Fibroblast of lung (primary cell): ENCODE results near the gene OTC. TPM values are rescaled to one million over a fixed set of nuclear protein-coding genes. Genes with fewer than 3 reads are reported as not detected.

ENCODE experiments used
- DNase-seq, 2 donors: peaks; one replicate each; pipeline versions ENCODE4 v3.0.0 to v3.0.0-alpha.2; 2010; ENCODE audit warnings: low read depth in 2 of 2
- H2AFZ ChIP-seq: 2 replicates; pipeline ENCODE4 v1.5.1; 2012; ENCODE audit warnings: low read length, control low read depth, inconsistent platforms
- H3K27ac ChIP-seq: 2 replicates; pipeline ENCODE4 v1.5.1; 2011; ENCODE audit warnings: low read length, control low read depth; ENCODE audit not compliant: insufficient read depth
- H3K27me3 ChIP-seq: 2 replicates; pipeline ENCODE4 v1.5.1; 2011; ENCODE audit warnings: mild to moderate bottlenecking, low read length; ENCODE audit not compliant: control insufficient read depth, insufficient read depth
- H3K36me3 ChIP-seq: 2 replicates; pipeline ENCODE4 v1.5.1; 2011; ENCODE audit warnings: low read length; ENCODE audit not compliant: control insufficient read depth, insufficient read depth
- H3K4me1 ChIP-seq: 2 replicates; pipeline ENCODE4 v1.5.1; 2011; ENCODE audit warnings: low read length; ENCODE audit not compliant: control insufficient read depth, insufficient read depth; ENCODE audit errors: extremely low read depth
- H3K4me2 ChIP-seq: 2 replicates; pipeline ENCODE4 v1.5.1; 2011; ENCODE audit warnings: low read length, control low read depth; ENCODE audit not compliant: insufficient read depth; ENCODE audit errors: extremely low read depth
- H3K4me3 ChIP-seq, 4 experiments: fragments of 200-600 bp in 1 of 4; sonication (generic) in 1 of 4; replicated peaks in 1 of 4; 2 replicates each; pipeline ENCODE4 v1.5.1; 2011 to 2016; ENCODE audit warnings: low read length in 4 of 4, low read depth in 3 of 4, mild to moderate bottlenecking in 3 of 4, control low read depth in 2 of 4, inconsistent platforms in 1 of 4, mixed read lengths in 1 of 4; ENCODE audit not compliant: insufficient read depth in 1 of 4; ENCODE audit errors: control extremely low read depth in 1 of 4
- H3K79me2 ChIP-seq: 2 replicates; pipeline ENCODE4 v1.5.1; 2012; ENCODE audit warnings: mild to moderate bottlenecking, low read length, inconsistent platforms; ENCODE audit not compliant: control insufficient read depth, insufficient read depth
- H3K9ac ChIP-seq: 2 replicates; pipeline ENCODE4 v1.5.1; 2011; ENCODE audit warnings: mild to moderate bottlenecking, low read length, control low read depth; ENCODE audit not compliant: insufficient read depth
- H3K9me3 ChIP-seq: 2 replicates; pipeline ENCODE4 v1.5.1; 2012; ENCODE audit warnings: low read depth, low read length; ENCODE audit not compliant: control insufficient read depth, insufficient read depth
- H4K20me1 ChIP-seq: 2 replicates; pipeline ENCODE4 v1.5.1; 2011; ENCODE audit warnings: low read length; ENCODE audit not compliant: control insufficient read depth, insufficient read depth; ENCODE audit errors: extremely low read depth
- EZH2 ChIP-seq: IDR thresholded peaks from 2 replicates; pipeline ENCODE4 v1.5.1; 2012; ENCODE audit warnings: low read length, control low read depth, mild to moderate bottlenecking; ENCODE audit errors: missing control alignments
- polyA plus RNA-seq, 2 donors: library from polyadenylated mRNA; depleted of rRNA in 1 of 2; stranded (reverse) in 1 of 2; unstranded in 1 of 2; fragments of >200 nt; gene quantifications; 2 replicates each; pipeline ENCODE4 v1.2.1, GENCODE V29; 2011 to 2012; ENCODE audit warnings: missing spikeins in 1 of 2
- total RNA-seq: library from RNA; depleted of rRNA; stranded (reverse); fragments of >200 nt; gene quantifications from 2 replicates; pipeline ENCODE4 v1.2.1, GENCODE V29; 2014
- TF ChIP-seq, protein P1 (sequence below), 2 donors: IDR thresholded peaks in 1 of 2; conservative IDR thresholded peaks in 1 of 2; 1 replicate in 1 of 2; 2 replicates in 1 of 2; pipeline ENCODE4 v1.5.1; 2011 to 2012; ENCODE audit warnings: low read length in 2 of 2, control low read depth in 1 of 2, inconsistent platforms in 1 of 2, low read depth in 1 of 2, mild to moderate bottlenecking in 1 of 2

OTC gene
- total and polyA plus RNA-seq, 2 donors (not counting 1 experiment from before 2014, with no cell fraction given) = not detected

DNA sequence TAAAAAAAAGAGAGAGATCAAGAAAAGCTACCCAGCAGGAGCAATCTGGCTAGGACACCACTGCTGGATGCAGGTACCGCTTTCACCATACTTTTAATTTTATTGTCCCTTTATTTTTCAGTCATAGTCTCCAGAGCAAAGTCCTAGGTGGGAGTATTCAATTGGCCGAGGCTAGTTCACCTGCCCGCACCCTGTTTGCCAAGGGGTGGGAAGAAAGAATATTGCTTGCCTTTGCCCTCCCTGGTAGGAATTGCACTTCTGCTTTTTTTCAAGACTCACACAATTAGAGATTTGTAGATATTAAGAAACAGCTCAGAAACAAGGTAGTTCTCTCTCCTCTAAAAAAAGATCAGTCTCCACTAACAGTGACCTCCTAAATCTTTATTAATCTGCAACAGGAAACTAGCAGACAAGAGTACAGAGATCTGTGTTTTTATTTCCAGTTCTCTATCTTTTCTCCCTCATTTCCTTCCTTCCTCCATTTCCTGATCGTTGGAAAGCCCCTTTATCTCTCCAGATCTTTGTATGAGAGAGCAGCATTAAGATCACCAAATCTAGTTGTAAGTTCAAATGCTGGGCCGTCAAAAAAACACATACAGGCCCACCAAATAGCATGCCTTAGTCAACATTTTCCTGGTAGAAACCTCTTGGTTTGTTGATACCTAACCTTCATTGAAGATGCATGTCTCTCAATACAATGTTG, 15.7 kb upstream of the OTC start:
- Histone ChIP-seq H3K79me2 (no peaks in the 10 kb centered on the region), H2AFZ (no peak overlapping the region), H3K27ac (no peak overlapping the region), H4K20me1 (no peaks in the 10 kb centered on the region), H3K4me1 (no peaks in the 10 kb centered on the region), H3K27me3 (no peaks in the 10 kb centered on the region), H3K9me3 (no peaks in the 10 kb centered on the region), H3K9ac (no peak overlapping the region), H3K4me3 (no peak overlapping the region), H3K4me2 (no peak overlapping the region), H3K36me3 (no peaks in the 10 kb centered on the region)
- TF ChIP-seq, protein P1, sequence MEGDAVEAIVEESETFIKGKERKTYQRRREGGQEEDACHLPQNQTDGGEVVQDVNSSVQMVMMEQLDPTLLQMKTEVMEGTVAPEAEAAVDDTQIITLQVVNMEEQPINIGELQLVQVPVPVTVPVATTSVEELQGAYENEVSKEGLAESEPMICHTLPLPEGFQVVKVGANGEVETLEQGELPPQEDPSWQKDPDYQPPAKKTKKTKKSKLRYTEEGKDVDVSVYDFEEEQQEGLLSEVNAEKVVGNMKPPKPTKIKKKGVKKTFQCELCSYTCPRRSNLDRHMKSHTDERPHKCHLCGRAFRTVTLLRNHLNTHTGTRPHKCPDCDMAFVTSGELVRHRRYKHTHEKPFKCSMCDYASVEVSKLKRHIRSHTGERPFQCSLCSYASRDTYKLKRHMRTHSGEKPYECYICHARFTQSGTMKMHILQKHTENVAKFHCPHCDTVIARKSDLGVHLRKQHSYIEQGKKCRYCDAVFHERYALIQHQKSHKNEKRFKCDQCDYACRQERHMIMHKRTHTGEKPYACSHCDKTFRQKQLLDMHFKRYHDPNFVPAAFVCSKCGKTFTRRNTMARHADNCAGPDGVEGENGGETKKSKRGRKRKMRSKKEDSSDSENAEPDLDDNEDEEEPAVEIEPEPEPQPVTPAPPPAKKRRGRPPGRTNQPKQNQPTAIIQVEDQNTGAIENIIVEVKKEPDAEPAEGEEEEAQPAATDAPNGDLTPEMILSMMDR (conservative IDR thresholded peaks at IDR 0.05 in 1 of 2, IDR thresholded peaks at IDR 0.05 in 1 of 2; ENCODE audit: low read depth in 1 of 2, low read length in 2 of 2) = no peak
- TF ChIP-seq EZH2 = no peak
- no peak for DNase-seq

DNA sequence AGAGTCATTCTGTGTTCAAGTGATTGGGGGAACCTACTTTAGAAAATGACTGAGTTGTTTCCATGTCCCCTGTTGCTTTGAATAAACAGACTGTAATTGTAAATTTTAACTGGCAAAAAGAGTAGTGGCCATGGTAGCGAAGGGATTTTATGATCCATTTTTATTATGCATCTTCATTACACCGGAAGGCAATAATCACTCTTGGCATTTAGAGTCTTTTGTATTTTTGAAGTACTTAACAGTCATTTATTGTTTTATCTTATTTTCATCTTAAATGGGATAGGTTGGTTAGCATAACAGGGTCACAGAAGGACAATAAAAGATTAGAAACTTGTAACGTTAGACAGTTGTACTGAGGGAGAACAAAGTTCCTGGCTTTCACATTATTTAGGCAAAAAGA, 11.0 kb upstream of the OTC start:
- H3K36me3 ChIP-seq = no peaks in the 10 kb centered on the region

DNA sequence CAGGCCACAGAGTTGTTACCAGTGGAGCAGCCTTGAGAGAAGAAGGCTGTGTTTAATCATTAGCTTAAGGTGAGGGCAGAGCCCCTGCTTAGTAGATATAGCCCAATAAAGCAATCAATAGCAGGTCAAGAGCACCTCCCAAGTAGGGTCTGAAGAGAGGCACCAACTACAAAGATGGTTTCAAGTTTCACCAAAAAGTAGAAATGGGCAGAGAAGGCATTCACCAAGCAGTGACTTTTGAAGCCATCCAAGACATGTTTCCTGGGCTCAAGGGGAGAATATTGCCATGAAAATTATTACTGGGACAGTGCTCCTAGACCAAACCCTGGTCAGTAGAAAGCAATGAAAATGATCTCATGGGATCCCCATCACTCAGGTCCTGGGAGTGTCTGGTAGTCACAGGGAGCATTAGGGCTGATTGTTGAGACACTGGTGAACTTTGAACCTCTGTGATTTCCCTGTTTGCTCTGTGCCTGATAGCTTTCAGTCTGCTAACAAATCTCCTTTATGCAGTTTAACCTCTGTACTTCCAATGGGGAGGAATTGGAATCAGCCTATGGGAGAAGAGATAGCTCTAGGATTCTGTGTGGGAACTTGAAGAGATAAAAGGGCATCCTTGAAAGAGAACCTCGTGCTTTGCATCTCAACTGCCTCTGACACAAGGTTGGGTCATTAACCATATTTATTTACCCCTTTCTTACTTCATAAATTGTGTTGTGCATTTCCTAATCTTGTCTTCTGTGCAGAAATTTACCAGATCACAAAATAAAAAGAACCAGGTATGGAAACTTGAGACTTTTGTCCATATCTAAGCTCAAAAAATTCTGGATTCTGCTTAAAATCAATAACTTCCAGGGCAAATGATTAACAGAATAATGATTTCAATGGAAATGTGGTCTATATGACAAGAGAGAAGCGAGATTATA, 9.3 kb upstream of the OTC start:
- no peaks in the 10 kb centered on the region for H3K36me3 ChIP-seq
- no peaks in the 10 kb centered on the region for H3K4me1 ChIP-seq
- H3K27ac ChIP-seq = no peak overlapping the region
- no peak overlapping the region for H2AFZ ChIP-seq
- H3K27me3 ChIP-seq = no peaks in the 10 kb centered on the region
- H3K9ac ChIP-seq = no peak overlapping the region
- H3K9me3 ChIP-seq = no peaks in the 10 kb centered on the region
- no peak overlapping the region for H3K4me2 ChIP-seq
- no peak for TF ChIP-seq EZH2
- TF ChIP-seq, protein P1 (conservative IDR thresholded peaks at IDR 0.05 in 1 of 2, IDR thresholded peaks at IDR 0.05 in 1 of 2; ENCODE audit: low read depth in 1 of 2, low read length in 2 of 2) = no peak
- no peak for DNase-seq
- H3K4me3 ChIP-seq = no peak overlapping the region
- H4K20me1 ChIP-seq = no peaks in the 10 kb centered on the region
- H3K79me2 ChIP-seq = no peaks in the 10 kb centered on the region

More for the DNA sequence above, 11.0 kb upstream of the OTC start:
- Histone ChIP-seq H3K4me1 (no peaks in the 10 kb centered on the region), H3K9me3 (no peaks in the 10 kb centered on the region), H3K4me3 (no peak overlapping the region), H3K79me2 (no peaks in the 10 kb centered on the region), H4K20me1 (no peaks in the 10 kb centered on the region), H3K4me2 (no peak overlapping the region), H3K27ac (no peak overlapping the region), H3K9ac (no peak overlapping the region), H3K27me3 (no peaks in the 10 kb centered on the region), H2AFZ (no peak overlapping the region)
- DNase-seq = no peak
- TF ChIP-seq, protein P1 (conservative IDR thresholded peaks at IDR 0.05 in 1 of 2, IDR thresholded peaks at IDR 0.05 in 1 of 2; ENCODE audit: low read depth in 1 of 2, low read length in 2 of 2) = no peak
- TF ChIP-seq EZH2 = no peak
